Esophagus muscularis mucosa (tissue), 3 donors: ENCODE data around the gene ATF3.

ENCODE experiments used
- POLR2AphosphoS5 ChIP-seq, 2 donors: sonication (generic); formaldehyde crosslinking; IDR thresholded peaks; one replicate each; pipeline ENCODE4 v1.6.1; 2017; ENCODE audit warnings: antibody characterized with exemption in 2 of 2
- TF ChIP-seq, protein P1 (sequence below), 3 experiments: fragments of 200-600 bp in 2 of 3; fragments of 450-650 bp in 1 of 3; sonication (generic) in 2 of 3; IDR thresholded peaks; one replicate each; pipeline ENCODE4 v1.5.1; 2017 to 2019; ENCODE audit warnings: antibody characterized with exemption in 3 of 3, mild to moderate bottlenecking in 2 of 3, moderate library complexity in 1 of 3

DNA sequence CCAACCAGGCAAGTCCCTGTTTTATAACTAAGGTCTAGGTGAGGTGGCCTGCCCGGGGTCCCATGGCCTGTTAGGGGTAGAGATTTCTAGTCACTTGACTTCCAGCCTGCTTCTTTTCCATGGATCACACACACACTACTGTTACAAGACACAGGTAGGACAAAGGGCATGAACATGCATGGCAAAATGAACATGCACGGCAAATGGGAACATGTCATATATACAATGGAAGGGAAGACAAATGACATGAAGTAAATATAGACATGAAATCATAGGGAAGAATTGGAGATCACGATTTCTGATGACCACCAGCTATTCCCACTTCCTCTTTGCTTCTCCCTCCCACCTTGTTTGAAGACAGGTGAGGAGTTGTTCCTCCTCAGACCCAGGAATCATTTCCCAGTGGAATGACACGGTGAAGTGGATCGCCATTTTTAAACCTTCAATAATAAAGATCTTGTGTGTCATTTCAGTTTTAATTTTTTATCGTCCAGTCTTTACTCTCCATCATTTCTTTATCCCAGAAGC is 47.6 kb upstream of the ATF3 start:
- TF ChIP-seq, protein P1, sequence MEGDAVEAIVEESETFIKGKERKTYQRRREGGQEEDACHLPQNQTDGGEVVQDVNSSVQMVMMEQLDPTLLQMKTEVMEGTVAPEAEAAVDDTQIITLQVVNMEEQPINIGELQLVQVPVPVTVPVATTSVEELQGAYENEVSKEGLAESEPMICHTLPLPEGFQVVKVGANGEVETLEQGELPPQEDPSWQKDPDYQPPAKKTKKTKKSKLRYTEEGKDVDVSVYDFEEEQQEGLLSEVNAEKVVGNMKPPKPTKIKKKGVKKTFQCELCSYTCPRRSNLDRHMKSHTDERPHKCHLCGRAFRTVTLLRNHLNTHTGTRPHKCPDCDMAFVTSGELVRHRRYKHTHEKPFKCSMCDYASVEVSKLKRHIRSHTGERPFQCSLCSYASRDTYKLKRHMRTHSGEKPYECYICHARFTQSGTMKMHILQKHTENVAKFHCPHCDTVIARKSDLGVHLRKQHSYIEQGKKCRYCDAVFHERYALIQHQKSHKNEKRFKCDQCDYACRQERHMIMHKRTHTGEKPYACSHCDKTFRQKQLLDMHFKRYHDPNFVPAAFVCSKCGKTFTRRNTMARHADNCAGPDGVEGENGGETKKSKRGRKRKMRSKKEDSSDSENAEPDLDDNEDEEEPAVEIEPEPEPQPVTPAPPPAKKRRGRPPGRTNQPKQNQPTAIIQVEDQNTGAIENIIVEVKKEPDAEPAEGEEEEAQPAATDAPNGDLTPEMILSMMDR (IDR thresholded peaks at IDR 0.05): no peak
- TF ChIP-seq POLR2AphosphoS5 (IDR thresholded peaks at IDR 0.05): no peak
